Stimulated activated CD4-positive, alpha-beta T cell treated with anti-CD3 and anti-CD28 coated beads, TNF-alpha, amount 100 ng/mL, for 1 hour (primary cell): ENCODE data around the gene HYAL3.
"Not testable (repeated sequence)": the region's sequence is repeated elsewhere in the genome, so short reads cannot be mapped to it uniquely, and the experiment has no call there.

Source experiments
- DNase-seq, 3 donors: peaks; one replicate each; pipeline ENCODE4 v3.0.0-alpha.2; 2020; ENCODE audit warnings: low read depth in 3 of 3, low spot score in 1 of 3

The HYAL3 gene

DNA sequence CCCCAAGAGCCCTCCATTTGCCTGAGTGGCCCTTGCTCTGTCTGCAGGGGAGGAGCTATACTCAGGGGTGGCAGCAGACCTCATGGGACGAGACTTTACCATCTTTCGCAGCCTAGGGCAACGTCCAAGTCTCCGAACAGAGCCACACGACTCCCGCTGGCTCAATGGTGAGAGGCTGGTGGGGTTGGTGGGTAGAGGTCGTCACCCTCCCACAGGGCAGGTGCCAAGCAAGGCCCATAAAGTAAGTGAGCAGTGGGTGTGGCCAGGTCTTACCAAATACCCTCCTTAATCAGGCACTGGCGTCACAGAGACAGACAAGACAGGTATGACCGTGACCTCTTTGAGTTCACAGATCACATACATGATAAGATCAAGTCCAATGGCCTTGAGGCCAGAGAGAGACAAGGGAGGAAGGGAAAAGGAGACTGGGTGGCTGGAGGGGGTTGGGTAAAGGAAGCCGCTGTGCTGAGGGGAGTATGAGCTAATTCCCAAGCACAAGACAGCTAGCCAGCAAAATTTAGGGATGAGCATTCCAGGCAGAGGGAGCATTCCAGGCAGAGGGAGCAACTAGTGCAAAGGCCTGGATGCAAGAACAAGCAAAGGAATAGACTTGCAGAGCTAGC lies 27.8 kb downstream of the HYAL3 start:
- DNase-seq, result no peak

GRCh38 chr3:50270422-50271224 lies 28.6 kb downstream of the HYAL3 start:
- DNase-seq, result no peak

DNA sequence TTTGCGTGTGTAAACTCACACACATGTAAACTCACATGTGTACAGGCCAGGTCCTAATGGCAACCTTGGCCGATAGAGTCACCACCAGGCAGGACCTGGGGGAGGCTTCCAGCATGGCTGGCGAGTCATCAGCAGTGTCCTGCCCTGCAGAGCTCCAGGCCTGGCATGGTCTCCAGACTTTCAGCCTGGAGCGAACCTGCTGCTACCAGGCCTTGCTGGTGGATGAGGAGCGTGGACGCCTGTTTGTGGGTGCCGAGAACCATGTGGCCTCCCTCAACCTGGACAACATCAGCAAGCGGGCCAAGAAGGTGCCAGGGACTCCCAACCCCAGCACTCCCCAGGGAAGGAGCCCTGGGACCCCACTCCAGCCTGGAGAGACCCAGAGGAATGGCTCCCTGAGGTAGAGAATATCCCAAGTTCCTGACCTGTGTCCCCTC lies 29.2 kb downstream of the HYAL3 start:
- DNase-seq, result no peak

GRCh38 chr3:50269460-50269859 lies 29.7 kb downstream of the HYAL3 start:
- no peak for DNase-seq

- no peak for DNase-seq
Observed at GRCh38 chr3:50268703-50269451, 30.3 kb downstream of the HYAL3 start, which contains the start of gene SEMA3B. Gene SEMA3B (plus strand): TSS chr3:50269147. CDS start chr3:50269241, 94 bp downstream.

GRCh38 chr3:50268276-50268675 lies 30.9 kb downstream of the HYAL3 start:
- no peak for DNase-seq

DNA sequence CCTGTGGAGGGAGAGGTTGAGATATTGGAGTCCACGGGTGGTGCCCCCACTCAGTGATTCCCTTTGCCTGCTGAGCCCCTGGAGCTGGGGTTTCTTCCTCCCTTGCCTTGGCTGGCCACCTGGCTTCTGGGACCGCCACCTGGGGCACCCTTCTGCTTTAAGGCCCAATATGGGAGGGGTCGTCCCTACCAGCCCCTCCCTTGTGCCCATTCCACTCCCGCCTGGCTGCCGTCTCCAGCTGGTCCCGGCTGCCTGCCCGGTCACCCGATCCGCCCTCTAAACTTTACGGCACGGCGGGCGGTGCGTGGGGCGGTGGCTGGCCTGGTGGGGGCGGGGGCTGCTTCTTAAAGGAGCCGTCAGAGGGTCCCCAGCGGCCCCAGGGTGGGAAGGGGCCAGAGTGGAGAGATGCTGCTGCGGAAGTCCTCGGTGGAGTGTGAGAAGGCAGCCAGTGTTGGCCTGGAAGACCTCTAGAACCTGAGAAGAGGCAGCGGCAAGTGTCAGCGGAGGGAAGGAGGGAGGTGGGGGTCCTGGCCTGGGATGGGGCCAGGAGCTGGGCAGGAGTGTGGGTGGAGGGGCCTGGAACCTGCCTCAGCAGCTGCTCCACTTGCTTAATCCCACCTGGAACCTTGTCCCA lies 31.8 kb downstream of the HYAL3 start:
- DNase-seq, result no peak

DNA sequence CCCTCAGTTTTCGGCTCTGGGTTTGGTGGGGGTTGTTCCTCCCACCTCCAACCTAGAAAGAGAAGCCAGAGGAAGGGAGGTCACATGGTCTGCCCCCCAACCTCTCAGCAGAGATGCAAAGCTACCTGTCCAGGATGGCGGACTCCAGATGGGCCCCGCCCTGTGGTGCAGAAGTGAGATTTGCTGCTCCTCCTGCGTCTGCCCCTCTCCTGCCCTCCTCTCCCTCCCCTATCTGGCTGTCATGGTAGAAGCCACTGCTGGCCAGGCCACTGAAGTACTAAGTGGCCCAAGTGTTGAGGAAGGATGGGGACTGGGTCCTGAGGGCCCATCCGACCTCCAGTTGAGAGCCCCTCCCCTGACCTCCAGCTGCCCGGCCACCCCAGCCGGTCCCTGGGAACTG lies 32.4 kb downstream of the HYAL3 start:
- no peak for DNase-seq

GRCh38 chr3:50266017-50266416 lies 33.2 kb downstream of the HYAL3 start:
- DNase-seq, result no peak

DNA sequence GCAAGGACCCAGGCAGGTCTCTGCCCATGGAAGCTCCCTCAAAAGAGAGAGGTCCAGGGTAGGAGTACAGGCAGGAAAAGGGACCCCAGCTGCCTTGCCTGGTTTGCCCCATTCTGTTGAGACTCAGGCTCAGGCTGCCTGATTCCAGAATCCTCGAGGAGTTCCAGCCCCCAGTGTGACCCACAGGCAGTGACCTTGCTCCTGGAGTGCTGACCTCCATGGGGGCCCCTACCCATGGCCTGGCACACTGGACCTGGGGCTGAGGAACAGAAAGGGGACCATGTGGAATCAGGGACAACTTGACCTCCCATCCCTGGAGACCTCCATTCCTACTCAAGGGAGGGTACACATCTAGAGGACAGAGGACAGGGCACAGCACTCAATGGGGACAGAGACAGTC lies 33.6 kb downstream of the HYAL3 start:
- no peak for DNase-seq

GRCh38 chr3:50264964-50265485 lies 34.2 kb downstream of the HYAL3 start:
- no peak for DNase-seq

DNA sequence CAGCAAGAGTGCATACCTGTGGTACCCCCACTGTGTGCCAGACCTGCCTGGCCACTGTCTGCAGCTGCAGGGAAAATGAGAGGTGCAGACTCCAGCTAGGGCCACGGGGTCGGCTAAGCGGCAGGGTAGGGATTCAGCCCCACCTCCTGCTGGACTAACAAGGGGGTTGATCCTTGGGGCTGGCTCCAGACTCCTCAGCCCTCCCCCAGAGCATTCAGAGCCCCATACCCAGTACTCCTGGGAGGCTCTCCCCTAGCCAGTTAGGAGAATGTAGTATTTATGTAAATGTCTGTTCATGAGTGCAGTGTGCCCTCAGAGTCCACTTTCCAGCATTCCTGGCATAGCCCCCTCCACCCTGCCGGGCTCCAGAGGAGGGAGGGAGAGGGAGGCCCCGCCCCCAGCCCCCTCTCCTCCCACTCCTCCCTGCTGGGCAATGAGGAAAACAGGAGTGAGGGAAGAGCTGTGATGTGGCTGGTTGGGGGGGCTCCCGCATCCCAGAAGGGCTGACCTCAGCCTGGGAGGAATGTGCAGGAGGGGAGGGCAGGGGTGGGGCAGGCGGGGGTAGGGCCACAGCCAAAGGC lies 34.7 kb downstream of the HYAL3 start:
- no peak for DNase-seq

- no peak for DNase-seq
Observed at GRCh38 chr3:50263478-50264382, 35.5 kb downstream of the HYAL3 start.

DNA sequence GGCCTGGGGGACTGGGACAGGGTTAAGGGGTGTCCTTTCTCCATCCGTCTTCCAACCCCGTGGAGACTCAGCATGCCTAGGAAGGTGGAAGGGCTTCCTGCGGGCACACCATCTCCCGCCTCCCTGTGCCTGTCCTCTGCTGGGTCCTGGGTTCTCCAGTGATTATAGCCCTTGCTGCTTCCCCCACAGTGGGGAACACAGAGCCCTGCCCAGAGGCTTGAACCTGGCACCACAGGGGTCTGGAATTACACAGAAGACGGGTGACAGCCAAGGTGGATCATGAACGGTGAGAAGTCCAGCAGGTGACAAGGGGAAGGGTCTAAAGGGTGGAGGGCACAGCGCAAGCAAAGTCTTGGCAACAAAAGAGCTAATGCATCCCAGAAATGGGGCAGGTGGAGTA lies 36.4 kb downstream of the HYAL3 start:
- DNase-seq, result no peak

DNA sequence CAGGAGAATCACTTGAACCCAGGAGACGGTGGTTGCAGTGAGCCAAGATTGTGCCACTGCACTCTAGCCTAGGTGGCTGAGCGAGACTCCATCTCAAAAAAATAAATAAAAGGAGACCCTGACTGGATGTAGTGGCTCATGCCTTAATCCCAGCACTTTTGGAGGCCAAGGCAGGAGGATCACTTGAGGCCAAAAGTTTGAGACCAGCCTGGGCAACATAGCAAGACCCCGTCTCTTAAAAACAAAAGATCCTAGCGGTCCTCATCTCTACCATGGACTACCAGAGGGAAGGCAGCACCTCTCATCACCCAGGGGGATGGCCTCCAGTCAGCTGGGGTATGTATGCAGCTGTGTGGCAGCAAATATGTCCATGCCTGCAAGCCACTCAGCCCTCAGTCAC lies 37.0 kb downstream of the HYAL3 start:
- not testable (repeated sequence) for DNase-seq

- no peak for DNase-seq
Observed at GRCh38 chr3:50261505-50261904, 37.7 kb downstream of the HYAL3 start.

DNA sequence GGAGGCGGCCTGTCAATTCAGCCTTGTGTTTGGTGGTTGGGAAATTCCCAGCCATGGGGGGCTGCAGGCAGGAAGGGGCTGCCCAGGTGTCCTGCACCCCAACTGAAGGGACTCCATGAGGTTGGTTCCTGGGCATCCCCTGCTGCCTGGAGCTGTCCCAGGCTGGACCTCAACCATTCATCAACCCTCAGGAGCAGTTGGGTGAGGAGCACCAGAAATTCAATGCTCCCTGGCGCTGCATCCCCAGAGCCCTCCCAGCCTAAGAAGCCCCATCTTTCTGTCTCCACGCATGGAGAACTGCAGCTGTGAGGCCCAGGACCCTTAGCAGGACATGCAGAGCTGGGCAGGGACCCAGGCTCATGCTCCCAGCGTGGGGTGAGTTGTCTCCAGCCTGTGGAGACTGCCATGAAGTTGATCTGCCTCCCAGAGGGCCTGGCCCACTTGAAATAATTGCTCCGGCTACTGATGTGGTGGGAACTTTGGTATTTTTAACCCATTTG lies 38.2 kb downstream of the HYAL3 start:
- no peak for DNase-seq

GRCh38 chr3:50260027-50260941 lies 38.9 kb downstream of the HYAL3 start:
- DNase-seq, result peak; percentile 40 to 80 (median 61)
